ENCODE results near the gene ACR. TPM values are rescaled to one million over a fixed set of nuclear protein-coding genes. Genes with fewer than 3 reads are reported as not detected.

Gene ACR
- total and polyA plus RNA-seq, 8 donors = 0.27 to 1.4 (median 0.56) TPM; not detected in 1

DNA sequence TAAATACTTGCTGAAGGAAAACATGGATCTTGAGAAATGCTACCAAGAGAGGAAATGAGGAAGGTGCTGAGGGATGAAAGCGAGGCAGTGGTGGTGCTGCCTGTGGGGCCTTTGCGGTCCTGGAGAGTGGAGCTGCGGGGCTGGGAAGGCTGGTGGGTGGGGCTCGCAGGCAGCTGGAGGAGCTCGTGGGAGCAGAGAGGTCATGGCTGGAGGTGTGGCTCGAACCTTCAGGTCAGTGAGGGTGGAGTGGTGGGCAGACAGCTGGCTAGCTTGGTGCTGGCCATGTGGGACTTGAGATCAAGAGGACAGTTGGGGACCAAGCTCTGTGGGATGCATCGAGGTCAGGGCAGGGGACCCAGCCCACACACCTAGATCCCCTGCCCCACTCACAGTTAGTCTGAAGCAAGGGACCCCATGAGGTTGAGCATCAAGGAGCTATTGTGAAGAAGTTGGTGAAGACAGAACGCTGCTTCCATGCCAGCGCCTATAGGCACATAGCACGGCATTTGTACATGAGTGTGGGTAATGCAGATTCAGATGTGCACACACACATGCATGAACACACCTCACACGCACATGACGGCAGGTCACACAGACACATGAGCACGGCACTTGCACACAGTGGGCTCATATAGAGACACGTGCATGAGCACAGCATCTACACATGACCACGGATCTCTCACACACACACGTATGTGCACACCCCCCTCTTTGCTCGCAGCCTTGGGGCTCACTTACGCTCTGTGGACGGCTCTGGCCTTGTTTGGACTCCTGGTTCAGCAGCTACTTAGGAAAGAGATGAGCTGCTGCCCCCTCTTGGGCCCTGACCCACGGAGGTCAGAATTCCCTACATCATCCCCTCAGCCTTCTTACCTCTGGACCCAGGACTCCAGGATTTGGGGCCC, 34.9 kb upstream of the ACR start:
- Histone ChIP-seq H3K9me3 (no peaks in the 10 kb centered on the region), H3K4me1 (peaks cover 4 to 28% of the 10 kb centered on the region in 2 donors)
- intact Hi-C loops (cut with DNase I) = no loop called here

DNA sequence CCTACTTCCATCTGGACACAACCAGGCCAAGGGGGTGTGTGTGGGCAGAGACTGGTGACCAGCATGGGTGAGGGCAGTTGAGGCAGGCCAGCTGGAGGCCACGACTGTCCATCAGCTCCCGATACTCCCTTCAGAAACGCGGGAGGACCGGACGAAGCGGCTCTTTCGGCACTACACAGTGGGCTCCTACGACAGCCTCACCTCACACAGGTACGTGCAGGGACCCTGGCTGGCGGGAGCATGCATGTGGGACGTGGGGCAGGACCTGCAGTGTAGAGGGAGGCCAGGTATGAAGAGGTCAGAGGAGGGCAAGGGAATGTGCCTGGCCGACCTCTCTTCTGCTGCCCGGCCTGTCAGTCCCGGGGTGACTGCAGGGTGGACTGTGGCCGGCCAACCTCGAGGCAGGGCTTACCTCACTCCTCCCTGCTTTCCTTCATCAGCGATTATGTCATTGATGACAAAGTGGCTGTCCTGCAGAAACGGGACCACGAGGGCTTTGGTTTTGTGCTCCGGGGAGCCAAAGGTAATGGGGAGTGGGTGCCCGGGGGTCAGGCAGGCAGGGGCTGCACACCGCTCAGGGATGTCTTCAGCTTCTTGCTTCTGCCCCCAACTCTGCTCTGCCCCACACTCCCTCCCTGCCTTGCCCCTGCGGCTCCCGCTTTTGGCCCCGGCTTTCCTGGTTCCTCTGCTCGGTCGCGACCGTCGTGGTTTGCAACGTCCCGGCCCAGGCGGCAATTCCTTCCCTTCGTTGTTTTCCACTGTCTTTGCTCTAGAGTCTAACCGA, 34.1 kb upstream of the ACR start:
- H3K36me3 ChIP-seq = peaks cover 0 to 30% of the 10 kb centered on the region in 2 donors
- no peak for ATAC-seq
- peaks cover 4 to 23% of the 10 kb centered on the region in 2 donors for H3K4me1 ChIP-seq

More for the DNA sequence above, 34.9 kb upstream of the ACR start:
- no peaks in the 10 kb centered on the region for H3K27me3 ChIP-seq
- H3K27ac ChIP-seq = no peak overlapping the region
- peak in 2 of 4 donors; percentile 18 to 48 for DNase-seq
- H3K4me3 ChIP-seq = no peak overlapping the region
- peaks cover 0 to 30% of the 10 kb centered on the region in 2 donors for H3K36me3 ChIP-seq
- TF ChIP-seq, protein P1, sequence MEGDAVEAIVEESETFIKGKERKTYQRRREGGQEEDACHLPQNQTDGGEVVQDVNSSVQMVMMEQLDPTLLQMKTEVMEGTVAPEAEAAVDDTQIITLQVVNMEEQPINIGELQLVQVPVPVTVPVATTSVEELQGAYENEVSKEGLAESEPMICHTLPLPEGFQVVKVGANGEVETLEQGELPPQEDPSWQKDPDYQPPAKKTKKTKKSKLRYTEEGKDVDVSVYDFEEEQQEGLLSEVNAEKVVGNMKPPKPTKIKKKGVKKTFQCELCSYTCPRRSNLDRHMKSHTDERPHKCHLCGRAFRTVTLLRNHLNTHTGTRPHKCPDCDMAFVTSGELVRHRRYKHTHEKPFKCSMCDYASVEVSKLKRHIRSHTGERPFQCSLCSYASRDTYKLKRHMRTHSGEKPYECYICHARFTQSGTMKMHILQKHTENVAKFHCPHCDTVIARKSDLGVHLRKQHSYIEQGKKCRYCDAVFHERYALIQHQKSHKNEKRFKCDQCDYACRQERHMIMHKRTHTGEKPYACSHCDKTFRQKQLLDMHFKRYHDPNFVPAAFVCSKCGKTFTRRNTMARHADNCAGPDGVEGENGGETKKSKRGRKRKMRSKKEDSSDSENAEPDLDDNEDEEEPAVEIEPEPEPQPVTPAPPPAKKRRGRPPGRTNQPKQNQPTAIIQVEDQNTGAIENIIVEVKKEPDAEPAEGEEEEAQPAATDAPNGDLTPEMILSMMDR (IDR thresholded peaks at IDR 0.05) = no peak
- ATAC-seq = no peak

DNA sequence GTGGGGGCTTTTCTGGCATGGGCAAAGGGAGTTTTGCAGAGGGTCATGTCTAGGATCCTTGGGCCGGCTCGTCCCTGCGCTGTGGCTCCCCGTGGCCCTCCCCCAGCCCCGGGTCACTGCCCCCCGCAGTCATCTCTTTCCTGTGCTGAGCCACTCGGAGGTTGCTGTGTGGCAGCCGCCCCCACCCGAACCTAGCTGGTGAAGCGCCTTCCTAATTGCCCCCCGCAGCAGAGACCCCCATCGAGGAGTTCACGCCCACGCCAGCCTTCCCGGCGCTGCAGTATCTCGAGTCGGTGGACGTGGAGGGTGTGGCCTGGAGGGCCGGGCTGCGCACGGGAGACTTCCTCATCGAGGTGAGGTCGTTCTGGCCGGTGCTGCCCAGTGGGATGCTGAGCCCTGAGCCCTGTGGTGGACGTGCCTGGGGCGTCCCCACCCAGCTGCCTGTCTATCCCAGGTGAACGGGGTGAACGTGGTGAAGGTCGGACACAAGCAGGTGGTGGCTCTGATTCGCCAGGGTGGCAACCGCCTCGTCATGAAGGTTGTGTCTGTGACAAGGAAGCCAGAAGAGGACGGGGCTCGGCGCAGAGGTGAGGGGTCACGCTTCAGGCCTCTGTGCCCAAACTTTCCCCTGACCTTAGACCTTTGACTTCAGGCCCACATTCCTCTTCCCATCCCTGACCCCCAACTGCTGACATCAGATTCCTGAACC, 33.3 kb upstream of the ACR start:
- Histone ChIP-seq H3K4me3 (no peak overlapping the region), H3K4me1 (peaks cover 4 to 18% of the 10 kb centered on the region in 2 donors), H3K27ac (no peak overlapping the region), H3K27me3 (no peaks in the 10 kb centered on the region), H3K36me3 (peaks cover 0 to 30% of the 10 kb centered on the region in 2 donors), H3K9me3 (no peaks in the 10 kb centered on the region)
- ATAC-seq (no peak), DNase-seq (peak in 2 of 4 donors; percentile 29 to 76)
- intact Hi-C loops (cut with DNase I) = no loop called here
- TF ChIP-seq, protein P1 (IDR thresholded peaks at IDR 0.05) = no peak

More for the DNA sequence above, 34.1 kb upstream of the ACR start:
- Histone ChIP-seq H3K27ac (no peak overlapping the region), H3K4me3 (no peak overlapping the region), H3K9me3 (no peaks in the 10 kb centered on the region), H3K27me3 (no peaks in the 10 kb centered on the region)
- peak in 2 of 4 donors; percentile 26 to 46 for DNase-seq
- TF ChIP-seq, protein P1 (IDR thresholded peaks at IDR 0.05) = no peak
- intact Hi-C loops (cut with DNase I) = no loop called here

DNA sequence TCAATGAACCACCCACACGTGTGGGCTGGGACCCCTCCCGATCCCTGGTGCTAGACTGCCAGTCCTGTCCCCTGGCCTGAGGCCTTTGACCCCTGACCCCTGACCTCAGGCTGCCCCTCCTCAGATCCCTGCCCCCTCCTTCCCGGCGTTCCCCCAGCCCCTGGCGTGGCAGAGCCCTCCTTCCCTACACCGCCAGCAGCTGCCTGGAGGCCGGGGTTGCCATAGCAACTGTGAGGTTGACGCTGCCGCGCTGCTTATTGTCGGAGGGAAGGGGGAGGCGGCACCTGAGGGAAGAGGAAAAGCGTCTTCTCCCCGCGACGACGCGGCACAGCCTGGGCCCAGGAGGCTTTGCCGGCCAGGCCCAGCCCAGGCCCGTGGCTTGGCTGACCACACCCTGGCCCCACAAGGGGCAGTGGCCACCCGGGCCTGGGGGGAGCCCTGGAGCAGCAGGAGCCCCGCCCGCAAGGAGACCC, 32.7 kb upstream of the ACR start:
- H3K4me1 ChIP-seq = peaks cover 4 to 14% of the 10 kb centered on the region in 2 donors
- H3K4me3 ChIP-seq = no peak overlapping the region
- no peaks in the 10 kb centered on the region for H3K9me3 ChIP-seq
- ATAC-seq = peak; percentile 52
- TF ChIP-seq, protein P1 (IDR thresholded peaks at IDR 0.05) = no peak
- DNase-seq = peak in 3 of 4 donors; percentile 48 to 88 (median 73)
- peaks cover 0 to 34% of the 10 kb centered on the region in 2 donors for H3K36me3 ChIP-seq
- intact Hi-C loops (cut with DNase I) = no loop called here
- no peaks in the 10 kb centered on the region for H3K27me3 ChIP-seq
- no peak overlapping the region for H3K27ac ChIP-seq
